H1 (cell line): ENCODE measurements around the gene GBA2. TPM values are rescaled to one million over a fixed set of nuclear protein-coding genes. Genes with fewer than 3 reads are reported as not detected.

ENCODE experiments used
- CTCF ChIA-PET: fragments of 300-600 bp; sonication (Branson Sonifier 250); formaldehyde crosslinking; loops from one replicate; lab custom pipeline; 2021; ENCODE audit not compliant: partially characterized antibody; lab: Charles Lee
- POLR2A ChIA-PET: fragments of 300-600 bp; sonication (Branson Sonifier 250); formaldehyde crosslinking; loops from one replicate; lab custom pipeline; 2021; ENCODE audit warnings: inconsistent platforms; ENCODE audit not compliant: partially characterized antibody; lab: Charles Lee
- DNase-seq, 2 experiments: peaks; one replicate each; pipeline versions ENCODE4 v3.0.0 to v3.0.0-alpha.2; 2010 to 2022; ENCODE audit warnings: low spot score in 2 of 2, low read depth in 1 of 2, mixed read lengths in 1 of 2
- FAIRE-seq: peaks from 2 replicates; lab custom pipeline; 2011; peaks lifted over from hg19 to GRCh38; lab: Jason Lieb, UNC
- H2AFZ ChIP-seq: 2 replicates; pipeline ENCODE4 v1.8.1; 2012; ENCODE audit warnings: low read length, inconsistent platforms
- H2AK5ac ChIP-seq: 2 replicates; pipeline ENCODE4 v1.6.1; 2013; ENCODE audit warnings: low read depth, low read length
- H2BK120ac ChIP-seq: replicated peaks from 2 replicates; pipeline ENCODE3; 2013; ENCODE audit warnings: low read depth, low read length, inconsistent platforms
- H2BK12ac ChIP-seq: 2 replicates; pipeline ENCODE4 v1.6.1; 2013; ENCODE audit warnings: low read depth, low read length
- H2BK15ac ChIP-seq: 2 replicates; pipeline ENCODE4 v1.6.1; 2013; ENCODE audit warnings: low read length
- H2BK20ac ChIP-seq: 2 replicates; pipeline ENCODE4 v1.6.1; 2013; ENCODE audit warnings: low read length
- H2BK5ac ChIP-seq: 2 replicates; pipeline ENCODE4 v1.6.1; 2013; ENCODE audit warnings: low read depth, low read length
- H3K14ac ChIP-seq: 2 replicates; pipeline ENCODE4 v1.6.1; 2013; ENCODE audit warnings: inconsistent platforms; ENCODE audit not compliant: insufficient read length
- H3K18ac ChIP-seq: 2 replicates; pipeline ENCODE4 v1.6.1; 2013; ENCODE audit warnings: low read length; ENCODE audit errors: extremely low read depth
- H3K23ac ChIP-seq: 2 replicates; pipeline ENCODE4 v1.6.1; 2013; ENCODE audit warnings: inconsistent platforms; ENCODE audit not compliant: insufficient read length
- H3K23me2 ChIP-seq: 2 replicates; pipeline ENCODE4 v1.6.1; 2013; ENCODE audit warnings: low read depth, low read length
- H3K27ac ChIP-seq: 2 replicates; pipeline ENCODE4 v1.6.1; 2011; ENCODE audit warnings: low read depth, low read length, inconsistent platforms
- H3K27me3 ChIP-seq, 4 experiments: replicated peaks in 1 of 4; 1 replicate in 1 of 4; 2 replicates in 3 of 4; pipeline versions ENCODE4 v1.6.1 to v1.8.1; 2011 to 2013; ENCODE audit warnings: low read length in 3 of 4, mild to moderate bottlenecking in 3 of 4, inconsistent platforms in 2 of 4, mixed read lengths in 2 of 4, moderate library complexity in 1 of 4; ENCODE audit not compliant: control insufficient read depth in 3 of 4, insufficient read depth in 3 of 4; ENCODE audit errors: extremely low read depth in 1 of 4
- H3K36me3 ChIP-seq, 4 experiments: 2 replicates each; pipeline versions ENCODE4 v1.6.1 to v1.8.1; 2011 to 2013; ENCODE audit warnings: mild to moderate bottlenecking in 4 of 4, low read length in 3 of 4, moderate library complexity in 2 of 4, control low read depth in 1 of 4, inconsistent platforms in 1 of 4; ENCODE audit not compliant: insufficient read depth in 4 of 4, control insufficient read depth in 2 of 4
- H3K4ac ChIP-seq: replicated peaks from 2 replicates; pipeline ENCODE3; 2013; ENCODE audit warnings: low read length, low read depth, mixed read lengths, inconsistent platforms; ENCODE audit not compliant: insufficient read length
- H3K4me1 ChIP-seq, 4 experiments: replicated peaks in 1 of 4; 1 replicate in 1 of 4; 2 replicates in 3 of 4; pipeline versions ENCODE4 v1.6.1 to v1.8.1; 2011 to 2013; ENCODE audit warnings: low read length in 3 of 4, inconsistent platforms in 2 of 4, mixed read lengths in 1 of 4; ENCODE audit not compliant: insufficient read depth in 4 of 4, control insufficient read depth in 3 of 4
- H3K4me2 ChIP-seq, 2 experiments: 2 replicates each; pipeline versions ENCODE4 v1.6.1 to v1.8.1; 2011 to 2013; ENCODE audit warnings: low read depth in 2 of 2, low read length in 2 of 2, control low read depth in 1 of 2, inconsistent platforms in 1 of 2, mild to moderate bottlenecking in 1 of 2; ENCODE audit not compliant: insufficient read depth in 1 of 2
- H3K4me3 ChIP-seq, 4 experiments: fragments of 200-600, 300-600 bp in 1 of 4; sonication (generic), shearing (Covaris generic), sonication (Bioruptor Twin) in 1 of 4; 2 replicates each; pipeline versions ENCODE4 v1.5.1 to v1.8.1; 2011 to 2016; ENCODE audit warnings: low read length in 4 of 4, low read depth in 3 of 4, control low read depth in 2 of 4, inconsistent platforms in 2 of 4, mild to moderate bottlenecking in 2 of 4, mixed read lengths in 1 of 4, moderate library complexity in 1 of 4; ENCODE audit not compliant: insufficient read depth in 2 of 4; ENCODE audit errors: extremely low read depth in 1 of 4
- H3K56ac ChIP-seq: replicated peaks from 2 replicates; pipeline ENCODE3; 2013; ENCODE audit warnings: low read depth, mild to moderate bottlenecking, mixed read lengths, low read length, inconsistent platforms; ENCODE audit not compliant: insufficient read length
- H3K79me1 ChIP-seq: 2 replicates; pipeline ENCODE4 v1.6.1; 2013; ENCODE audit warnings: low read depth, low read length, control low read depth
- H3K79me2 ChIP-seq, 2 experiments: 2 replicates each; pipeline versions ENCODE4 v1.6.1 to v1.8.1; 2012 to 2013; ENCODE audit warnings: low read length in 2 of 2, mild to moderate bottlenecking in 2 of 2, inconsistent platforms in 1 of 2; ENCODE audit not compliant: insufficient read depth in 2 of 2, control insufficient read depth in 1 of 2
- H3K9ac ChIP-seq, 4 experiments: replicated peaks in 1 of 4; 1 replicate in 1 of 4; 2 replicates in 3 of 4; pipeline versions ENCODE4 v1.6.1 to v1.8.1; 2011 to 2013; ENCODE audit warnings: low read depth in 3 of 4, low read length in 3 of 4, control low read depth in 2 of 4, mild to moderate bottlenecking in 2 of 4, moderate library complexity in 2 of 4, inconsistent platforms in 1 of 4; ENCODE audit errors: extremely low read depth in 1 of 4
- H3K9me3 ChIP-seq, 2 experiments: 2 replicates each; pipeline versions ENCODE4 v1.6.1 to v1.8.1; 2012 to 2013; ENCODE audit warnings: mild to moderate bottlenecking in 2 of 2, moderate library complexity in 2 of 2, control low read depth in 1 of 2, inconsistent platforms in 1 of 2, low read depth in 1 of 2, low read length in 1 of 2, mixed read lengths in 1 of 2; ENCODE audit not compliant: insufficient read depth in 2 of 2
- H4K20me1 ChIP-seq, 2 experiments: replicated peaks in 1 of 2; 2 replicates each; pipeline versions ENCODE3 to v1.8.1; 2011 to 2013; ENCODE audit warnings: inconsistent platforms in 2 of 2, low read length in 2 of 2, mild to moderate bottlenecking in 1 of 2; ENCODE audit not compliant: insufficient read depth in 2 of 2, control insufficient read depth in 1 of 2
- H4K5ac ChIP-seq: 2 replicates; pipeline ENCODE4 v1.6.1; 2013; ENCODE audit warnings: low read length, low read depth, mixed read lengths, inconsistent platforms; ENCODE audit not compliant: insufficient read length
- H4K8ac ChIP-seq: 2 replicates; pipeline ENCODE4 v1.8.0; 2013; ENCODE audit warnings: mild to moderate bottlenecking, moderate library complexity, low read length, inconsistent platforms; ENCODE audit not compliant: insufficient read depth; ENCODE audit errors: extremely low read depth
- H4K91ac ChIP-seq: replicated peaks from 2 replicates; pipeline ENCODE3; 2013; ENCODE audit warnings: low read length, mixed read lengths, inconsistent platforms; ENCODE audit not compliant: insufficient read length
- GTF2F1 ChIP-seq: IDR thresholded peaks from 2 replicates; pipeline ENCODE4 v1.6.1; 2012; ENCODE audit warnings: low read depth, low read length, improper control_type of control experiment, borderline replicate concordance
- JUND ChIP-seq: IDR thresholded peaks from 2 replicates; pipeline ENCODE4 v1.6.1; 2011; ENCODE audit warnings: mild to moderate bottlenecking, improper control_type of control experiment, low read length
- KDM4A ChIP-seq: IDR thresholded peaks from one replicate; pipeline ENCODE4 v1.7.1; 2012; ENCODE audit warnings: low read depth, mild to moderate bottlenecking, moderate library complexity, low read length, inconsistent platforms; ENCODE audit not compliant: severe bottlenecking
- POLR2AphosphoS5 ChIP-seq: IDR thresholded peaks from 2 replicates; pipeline ENCODE4 v1.6.1; 2011; ENCODE audit warnings: low read depth, low read length
- SIRT6 ChIP-seq: IDR thresholded peaks from one replicate; pipeline ENCODE4 v1.7.1; 2012; ENCODE audit warnings: low read length, inconsistent platforms
- TBP ChIP-seq: IDR thresholded peaks from 2 replicates; pipeline ENCODE4 v1.6.1; 2011; ENCODE audit warnings: low read depth, low read length, improper control_type of control experiment
- WGBS, 2 experiments: shearing (Covaris generic) in 1 of 2; methylation state at CpG; one replicate each; pipeline versions ENCODE4 v1.1.6 to v1.1.7; 2013 to 2015; ENCODE audit warnings: low lambda C conversion rate in 2 of 2, mixed read lengths in 2 of 2, inconsistent platforms in 1 of 2, low coverage in 1 of 2, missing lambda C conversion rate in 1 of 2; ENCODE audit not compliant: insufficient replicate concordance in 2 of 2, insufficient coverage in 1 of 2, insufficient read length in 1 of 2; ENCODE audit errors: extremely low coverage in 1 of 2, missing lambda C conversion rate in 1 of 2; 5-methylcytosine and 5-hydroxymethylcytosine counted together
- polyA plus RNA-seq, 7 experiments: library from polyadenylated mRNA; depleted of rRNA in 3 of 7; stranded (reverse) in 5 of 7; unstranded in 2 of 7; fragments of >200 nt in 5 of 7; fragments of 200-250 nt in 2 of 7; gene quantifications; 1 replicate in 5 of 7; 2 replicates in 1 of 7; 4 replicates in 1 of 7; pipeline versions ENCODE4 v1.2.1 to v1.2.3, GENCODE V29; 2011 to 2013; ENCODE audit warnings: missing spikeins in 2 of 7, mixed read lengths in 2 of 7
- total RNA-seq: library from RNA; stranded (reverse); fragmentation: NEBNext Ultra II Directional; extraction: Animal tissue kit (Norgen Biotek cat#: 25700); gene quantifications from 2 replicates; pipeline ENCODE4 v1.2.1, GENCODE V29; 2021

GBA2 gene
- total and polyA plus RNA-seq, 2 of the 8 experiments (the other 6 are each of a cell fraction or from before 2014, with no cell fraction given), result 64.2 to 71.9 TPM

- H3K23ac ChIP-seq, result no peak overlapping the region
- no peak overlapping the region for H2BK120ac ChIP-seq
- H3K18ac ChIP-seq, result no peak overlapping the region
- H3K79me2 ChIP-seq, result peaks cover 21 to 39% of the 10 kb centered on the region in 2 experiments
- H4K5ac ChIP-seq, result no peak overlapping the region
- H4K20me1 ChIP-seq, result peaks cover 15 to 38% of the 10 kb centered on the region in 2 experiments
- 97% methylated on average over 8 of the region's 8 CpGs; no CpG with 5 or more reads in 1 of the 2 experiments for WGBS, 2 experiments
- no peak overlapping the region for H2AK5ac ChIP-seq
- no peak overlapping the region for H3K27ac ChIP-seq
- H4K8ac ChIP-seq, result no peak overlapping the region
- ChIA-PET CTCF (interaction anchor here (0.7 to 7.2 kb wide), 9 partner anchors 8 to 83 kb away, joined by 3 to 87 read pairs (median 4); partner anchors contain the start of genes CREB3 and TLN1), POLR2A (interaction anchor here (0.9 to 7.0 kb wide), 4 partner anchors 12 to 50 kb away, joined by 3 to 59 read pairs (median 3); partner anchors contain the start of genes CREB3 and TLN1)
- H2BK12ac ChIP-seq, result no peak overlapping the region
- H4K91ac ChIP-seq, result no peak overlapping the region
- H3K36me3 ChIP-seq, result peaks cover 17 to 54% (median 44%) of the 10 kb centered on the region in 4 experiments; a peak in 7 of 8 replicates
- peaks cover 0 to 13% (median 3%) of the 10 kb centered on the region in 4 experiments; a peak in 4 of 7 replicates for H3K4me1 ChIP-seq
- H3K4me3 ChIP-seq, result no peak overlapping the region
- H3K14ac ChIP-seq, result no peak overlapping the region
- H3K4me2 ChIP-seq, result no peak overlapping the region
- no peak for TF ChIP-seq POLR2AphosphoS5
- TF ChIP-seq GTF2F1, result no peak
- no peak for TF ChIP-seq KDM4A
- no peak for TF ChIP-seq JUND
- no peak for TF ChIP-seq TBP
- TF ChIP-seq SIRT6, result no peak
- no peaks in the 10 kb centered on the region for H3K27me3 ChIP-seq
- H2AFZ ChIP-seq, result no peak overlapping the region
- no peak for FAIRE-seq
- H2BK20ac ChIP-seq, result no peak overlapping the region
- H2BK5ac ChIP-seq, result no peak overlapping the region
- no peak overlapping the region for H3K56ac ChIP-seq
- H3K9me3 ChIP-seq, result no peaks in the 10 kb centered on the region
- H3K79me1 ChIP-seq, result peaks cover 11% of the 10 kb centered on the region; the same call in 1 of the 2 replicates
- H3K4ac ChIP-seq, result no peak overlapping the region
- no peak overlapping the region for H2BK15ac ChIP-seq
- H3K9ac ChIP-seq, result no peak overlapping the region
- peaks cover 7% of the 10 kb centered on the region for H3K23me2 ChIP-seq
- no peak for DNase-seq
These were observed 5.0 kb downstream of the GBA2 start for GRCh38 chr9:35743880-35744518.
